IPS DF 4.7 (cell line): ENCODE results near the gene MRPS21.

ENCODE experiments used
- DNase-seq: peaks from one replicate; pipeline ENCODE4 v3.0.0-alpha.2; 2013; ENCODE audit warnings: low spot score; ENCODE audit errors: extremely low read depth

The MRPS21 gene

DNA sequence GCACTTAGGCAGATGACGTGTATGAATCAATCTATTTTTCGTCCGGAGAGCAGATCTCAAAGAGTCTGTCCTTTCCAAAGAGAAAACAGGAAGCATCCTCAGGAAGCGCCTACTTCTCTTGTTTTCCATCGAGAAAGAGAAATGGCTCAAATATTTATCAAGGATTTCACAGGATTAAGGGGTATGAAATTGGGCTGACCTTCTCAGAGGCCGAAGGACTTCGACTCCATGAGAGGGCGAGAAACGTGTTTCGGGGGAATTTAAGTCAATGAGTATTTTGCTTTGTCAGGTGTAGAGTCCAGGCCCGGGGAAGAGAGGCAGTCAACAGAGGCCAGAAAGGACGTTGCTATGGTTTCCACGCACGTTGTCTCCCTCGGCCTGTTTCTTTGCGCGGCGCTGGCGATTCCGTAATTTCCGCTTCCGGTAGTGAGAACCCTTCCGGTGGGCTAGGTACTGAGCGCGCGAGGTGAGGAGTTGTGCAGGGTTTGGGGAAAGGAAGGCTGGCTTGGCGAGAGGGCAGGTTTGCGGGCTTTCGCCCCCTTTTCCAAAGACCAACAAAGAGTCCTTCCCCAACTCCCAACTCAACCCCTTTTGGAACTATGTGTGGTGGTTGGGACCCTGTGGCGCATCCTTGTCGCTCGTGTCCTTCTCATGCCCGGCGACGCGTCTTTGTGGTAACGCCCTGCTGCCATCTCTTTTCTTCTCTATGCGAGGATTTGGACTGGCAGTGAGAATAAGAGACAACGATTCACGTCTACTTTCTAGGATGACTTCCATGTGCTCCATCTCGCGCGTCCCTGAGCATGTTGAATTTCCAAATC lies at the start of gene MRPS21:
Gene MRPS21 (plus strand): TSS at position 429 of the 821 bp plus-strand sequence. CDS start 506 bp downstream, outside the sequence.
- peak; percentile 92 for DNase-seq

GRCh38 chr1:150249936-150250335 lies 43.7 kb upstream of the MRPS21 start:
- DNase-seq: no peak

DNA sequence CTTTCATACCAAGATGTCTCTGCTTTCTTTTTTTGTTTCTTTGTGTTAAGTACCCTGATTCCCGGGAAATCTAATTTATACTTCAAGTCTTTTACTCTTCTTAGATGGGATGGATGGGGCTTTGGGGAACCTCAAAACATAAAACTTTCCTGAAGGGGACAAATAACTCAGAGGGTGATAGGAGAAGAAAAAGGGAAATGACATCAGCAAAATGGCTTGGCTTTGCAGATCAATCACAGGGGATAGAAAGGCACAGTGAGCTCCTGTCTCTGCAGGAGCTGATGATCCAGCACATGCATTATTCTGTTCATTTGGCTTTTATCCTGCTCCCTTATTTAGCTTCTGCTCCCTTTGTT lies 37.5 kb upstream of the MRPS21 start:
- DNase-seq: no peak

GRCh38 chr1:150256554-150257341 lies 36.9 kb upstream of the MRPS21 start:
- DNase-seq: no peak

- DNase-seq: no peak
Observed at GRCh38 chr1:150257624-150258585, 35.8 kb upstream of the MRPS21 start, which contains the start of gene CA14. CA14 (plus strand) TSS chr1:150257774; CDS start chr1:150258129, 355 bp downstream.

GRCh38 chr1:150259217-150259616 lies 34.4 kb upstream of the MRPS21 start:
- no peak for DNase-seq

GRCh38 chr1:150259758-150260669 lies 33.6 kb upstream of the MRPS21 start:
- no peak for DNase-seq

DNA sequence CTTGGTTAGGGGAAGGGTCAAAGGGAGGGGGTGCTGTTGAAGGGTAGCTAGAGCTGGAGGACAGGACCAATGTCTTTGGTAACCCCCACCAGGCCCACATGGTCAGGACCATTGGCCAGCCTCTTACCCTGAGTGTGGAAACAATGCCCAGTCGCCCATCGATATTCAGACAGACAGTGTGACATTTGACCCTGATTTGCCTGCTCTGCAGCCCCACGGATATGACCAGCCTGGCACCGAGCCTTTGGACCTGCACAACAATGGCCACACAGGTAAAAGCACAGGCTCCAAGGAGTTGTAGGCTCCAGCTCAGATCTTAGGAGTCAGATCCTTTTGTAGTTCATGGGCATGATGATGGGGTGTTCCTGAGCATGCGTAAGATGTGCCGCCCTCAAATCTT lies 32.3 kb upstream of the MRPS21 start:
- DNase-seq: no peak

GRCh38 chr1:150262388-150263320 lies 31.0 kb upstream of the MRPS21 start:
- no peak for DNase-seq

GRCh38 chr1:150263549-150263948 lies 30.1 kb upstream of the MRPS21 start:
- no peak for DNase-seq

DNA sequence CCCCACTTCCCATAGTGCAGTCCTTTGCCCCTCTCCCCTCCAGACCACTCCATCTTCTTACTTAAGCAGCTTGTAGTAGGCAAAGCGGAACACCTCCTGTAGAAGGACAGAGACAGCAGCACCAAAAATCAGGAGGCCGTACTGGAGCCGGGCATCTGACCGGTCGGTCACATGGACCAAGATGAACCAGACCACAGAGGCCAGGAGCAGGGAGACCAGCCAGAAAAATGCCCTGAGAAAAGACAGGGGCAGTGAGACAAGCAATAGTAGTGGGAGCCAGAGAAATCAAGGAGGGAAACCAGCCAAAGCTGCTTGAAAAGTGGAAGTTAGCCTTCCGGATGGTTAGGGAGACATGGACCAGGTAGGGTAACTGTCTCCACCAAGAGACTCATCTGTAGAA lies 25.8 kb upstream of the MRPS21 start:
- no peak for DNase-seq

- no peak for DNase-seq
Observed at GRCh38 chr1:150268340-150268704, 25.3 kb upstream of the MRPS21 start.

DNA sequence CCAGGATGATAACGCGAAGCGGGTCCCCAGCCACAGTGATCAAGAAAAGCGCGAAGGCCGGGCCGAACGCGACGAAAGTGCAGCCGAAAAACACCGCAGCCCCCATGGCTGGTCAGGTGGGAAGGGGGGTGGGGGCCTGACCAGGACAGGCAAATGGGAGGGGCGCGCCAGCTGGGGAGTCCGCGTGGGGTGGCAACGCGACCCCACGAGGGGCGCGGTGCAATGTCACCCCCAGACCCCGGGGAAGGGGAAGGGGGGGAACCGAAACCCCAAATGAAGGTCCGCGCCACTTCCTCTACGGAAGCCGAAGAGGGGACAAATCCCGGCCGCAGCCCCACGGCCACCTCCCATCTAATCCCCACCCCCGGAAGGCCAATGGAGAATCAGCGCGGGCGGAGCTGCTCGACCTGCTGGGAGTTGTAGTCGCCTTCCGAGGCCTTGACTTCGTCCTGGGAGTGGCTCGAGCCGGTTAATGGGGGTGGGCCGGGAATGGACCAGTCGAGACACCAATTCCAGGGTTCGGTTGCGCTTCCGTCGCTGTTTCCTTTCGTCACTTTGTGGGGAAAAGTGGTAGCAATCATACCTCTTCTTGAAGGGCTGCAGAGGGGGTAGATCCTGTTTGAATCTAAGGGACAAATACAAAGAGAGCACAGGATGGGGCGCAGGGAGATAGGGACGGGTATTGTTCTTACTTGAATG lies 24.8 kb upstream of the MRPS21 start, which contains the start of gene APH1A:
Gene APH1A (minus strand): TSS at position 312 of the 699 bp plus-strand sequence. CDS start 206 bp downstream, at position 106.
- no peak for DNase-seq

GRCh38 chr1:150269451-150269850 lies 24.2 kb upstream of the MRPS21 start:
- no peak for DNase-seq

DNA sequence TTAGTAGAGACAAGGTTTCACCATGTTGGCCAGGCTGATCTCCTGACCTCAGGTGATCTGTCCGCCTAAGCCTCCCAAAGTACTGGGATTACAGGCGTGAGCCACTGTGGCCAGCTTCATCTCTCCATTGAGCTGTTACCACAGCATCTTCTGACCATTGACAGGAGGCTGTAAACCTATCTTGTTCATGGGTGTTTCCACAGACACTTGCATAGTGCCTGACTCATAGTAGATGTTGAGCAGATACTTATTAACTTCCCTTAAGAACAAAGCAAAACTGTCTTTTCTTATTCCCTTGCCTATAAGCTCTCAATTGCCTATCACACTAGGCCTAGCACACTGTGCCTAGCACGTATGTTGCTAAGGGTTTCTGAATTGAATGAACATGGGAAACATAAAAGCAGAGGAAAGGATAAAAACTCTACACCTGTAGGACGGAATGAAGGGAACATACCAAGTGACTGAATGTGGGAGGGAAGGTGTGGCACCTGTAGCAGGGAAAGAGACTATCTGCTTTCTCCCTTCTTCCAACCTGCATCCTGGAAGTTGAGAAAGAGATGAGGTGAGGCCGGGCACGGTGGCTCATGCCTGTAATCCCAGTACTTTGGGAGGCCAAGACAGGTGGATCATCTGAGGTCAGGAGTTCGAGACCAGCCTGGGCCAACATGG lies 22.2 kb upstream of the MRPS21 start:
- DNase-seq: no peak

DNA sequence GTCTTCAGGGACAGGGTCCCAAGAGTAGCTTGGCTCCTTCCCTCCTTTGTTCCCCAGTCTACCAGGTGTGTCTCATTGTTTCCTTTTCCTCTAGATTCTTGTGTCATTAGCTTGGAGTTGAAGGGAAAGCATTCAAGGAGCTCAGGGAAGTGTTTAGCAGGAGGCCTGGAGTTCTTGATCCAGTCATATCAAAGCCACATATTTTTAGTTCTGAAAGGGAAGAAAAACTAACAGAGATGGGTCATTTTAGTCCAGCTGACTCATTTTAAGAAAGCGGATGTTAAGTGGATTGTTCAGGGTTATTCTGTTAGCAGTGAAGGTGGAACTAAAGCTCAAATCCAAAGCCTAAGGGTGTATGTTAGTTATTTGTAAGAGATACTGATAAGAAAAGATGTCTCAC lies 20.4 kb upstream of the MRPS21 start:
- no peak for DNase-seq

DNA sequence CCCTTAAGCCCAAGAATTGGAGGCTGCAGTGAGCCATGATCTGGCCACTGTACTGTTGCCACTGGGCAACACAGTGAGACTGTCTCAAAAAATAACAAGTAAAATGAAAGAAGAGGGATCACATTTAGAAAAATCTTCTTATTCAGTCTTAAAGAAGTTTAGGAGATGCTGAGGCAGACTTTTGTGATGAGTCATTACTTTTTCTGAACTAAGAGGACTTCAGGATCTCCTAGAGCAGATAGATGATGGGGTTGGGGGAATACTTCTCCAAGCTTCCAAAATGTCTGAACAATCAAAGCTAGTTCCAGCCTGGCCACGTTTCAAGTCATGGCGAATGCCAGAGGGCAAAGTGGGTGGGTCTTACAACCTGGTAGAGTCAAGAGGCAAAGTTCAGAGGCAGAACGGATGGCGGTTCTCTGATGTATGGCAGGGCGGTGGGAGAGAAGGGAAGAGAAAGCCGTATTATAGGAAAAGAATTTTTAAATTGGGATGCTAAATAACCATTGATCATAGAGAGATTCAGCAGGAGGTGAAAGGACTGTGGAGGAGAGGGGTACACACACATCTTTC lies 13.4 kb upstream of the MRPS21 start:
- no peak for DNase-seq
